ENCODE measurements around the gene ZNF655. TPM values are rescaled to one million over a fixed set of nuclear protein-coding genes. Genes with fewer than 3 reads are reported as not detected.
A peak's percentile ranks its signal among the peaks of the same experiment; 100 is the strongest.

ZNF655 gene
- total and polyA plus RNA-seq, 2 of the 8 experiments (the other 6 are each of a cell fraction or from before 2014, with no cell fraction given), result 27.1 to 37.8 TPM

DNA sequence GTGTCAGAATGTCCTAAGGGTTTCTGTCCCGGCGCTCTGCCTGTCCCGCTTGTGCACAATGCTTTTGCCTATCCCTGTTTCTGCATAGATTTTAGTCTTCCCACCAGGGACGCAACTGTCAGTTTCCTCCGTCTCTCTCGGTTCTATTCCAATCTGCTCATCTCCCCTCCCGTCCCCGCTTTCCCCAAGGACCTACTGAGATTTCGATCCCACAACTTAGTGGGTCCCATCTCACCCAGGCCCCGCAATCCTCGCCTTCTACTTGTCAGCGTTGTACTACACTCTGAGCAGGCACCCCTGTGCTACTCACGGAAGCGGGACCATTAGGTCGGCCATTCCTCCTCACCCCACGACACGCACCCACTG is 519 bp upstream of the ZNF655 start:
- Histone ChIP-seq H3K27ac (ENCODE audit: low read depth, low read length) (peak overlapping the region; percentile 98), H3K27me3 (replicated peaks in 1 of 4; ENCODE audit: control insufficient read depth in 3 of 4, extremely low read depth in 1 of 4, insufficient read depth in 3 of 4, low read length in 3 of 4) (no peaks in the 10 kb centered on the region), H2BK5ac (ENCODE audit: low read depth, low read length) (peak overlapping the region; percentile 95; the same call in 1 of the 2 replicates), H3K36me3 (ENCODE audit: control insufficient read depth in 2 of 4, insufficient read depth in 4 of 4, low read length in 3 of 4) (peaks cover 9 to 36% (median 22%) of the 10 kb centered on the region in 4 experiments), H2BK120ac (replicated peaks; ENCODE audit: low read depth, low read length) (no peak overlapping the region), H2AK5ac (ENCODE audit: low read depth, low read length) (no peak overlapping the region), H2AFZ (ENCODE audit: low read length) (peak overlapping the region; percentile 93; the same call in 1 of the 2 replicates), H3K4me3 (ENCODE audit: extremely low read depth in 1 of 4, insufficient read depth in 2 of 4, low read depth in 3 of 4, low read length in 4 of 4) (peak overlapping the region; percentile 78 to 100 (median 96)), H3K23ac (ENCODE audit: insufficient read length) (no peak overlapping the region), H3K56ac (replicated peaks; ENCODE audit: insufficient read length, low read depth, low read length) (peak overlapping the region; percentile 92), H3K14ac (ENCODE audit: insufficient read length) (no peak overlapping the region), H2BK20ac (ENCODE audit: low read length) (no peak overlapping the region), H4K5ac (ENCODE audit: insufficient read length, low read depth, low read length) (peak overlapping the region; percentile 97), H2BK12ac (ENCODE audit: low read depth, low read length) (no peak overlapping the region), H2BK15ac (ENCODE audit: low read length) (no peak overlapping the region), H4K8ac (ENCODE audit: extremely low read depth, insufficient read depth, low read length) (peak overlapping the region; percentile 98), H3K4me1 (replicated peaks in 1 of 4; ENCODE audit: control insufficient read depth in 3 of 4, insufficient read depth in 4 of 4, low read length in 3 of 4) (peaks cover 0 to 7% (median 0%) of the 10 kb centered on the region in 4 experiments; a peak in 5 of 7 replicates), H3K23me2 (ENCODE audit: low read depth, low read length) (peaks cover 3% of the 10 kb centered on the region), H3K9ac (replicated peaks in 1 of 4; ENCODE audit: extremely low read depth in 1 of 4, low read depth in 3 of 4, low read length in 3 of 4) (peak overlapping the region; percentile 89 to 100 (median 98)), H3K4ac (replicated peaks; ENCODE audit: insufficient read length, low read depth, low read length) (peak overlapping the region; percentile 92), H4K91ac (replicated peaks; ENCODE audit: insufficient read length, low read length) (peak overlapping the region; percentile 97), H3K18ac (ENCODE audit: extremely low read depth, low read length) (peak overlapping the region; percentile 96), H3K79me1 (ENCODE audit: low read depth, low read length) (peaks cover 7% of the 10 kb centered on the region), H3K79me2 (ENCODE audit: control insufficient read depth in 1 of 2, insufficient read depth in 2 of 2, low read length in 2 of 2) (peaks cover 5 to 38% of the 10 kb centered on the region in 2 experiments), H3K4me2 (ENCODE audit: insufficient read depth in 1 of 2, low read depth in 2 of 2, low read length in 2 of 2) (peak overlapping the region; percentile 79 to 93), H3K9me3 (ENCODE audit: insufficient read depth in 2 of 2, low read depth in 1 of 2, low read length in 1 of 2) (no peaks in the 10 kb centered on the region), H4K20me1 (replicated peaks in 1 of 2; ENCODE audit: control insufficient read depth in 1 of 2, insufficient read depth in 2 of 2, low read length in 2 of 2) (peaks cover 0 to 12% of the 10 kb centered on the region in 2 experiments)
- 3% methylated on average over 17 of the region's 17 CpGs; no CpG with 5 or more reads in 1 of the 2 experiments for WGBS, 2 experiments (ENCODE audit: extremely low coverage in 1 of 2, insufficient coverage in 1 of 2, insufficient read length in 1 of 2, insufficient replicate concordance in 2 of 2, low coverage in 1 of 2, low lambda C conversion rate in 2 of 2, missing lambda C conversion rate in 1 of 2)
- POLR2A ChIA-PET (ENCODE audit: partially characterized antibody), result interaction anchor here (0.6 to 3.5 kb wide), 26 partner anchors 9 to 491 kb away, joined by 3 to 56 read pairs (median 6); partner anchors contain the start of genes TMEM225B, ZKSCAN5, ZNF394 and ZSCAN25
- no peak for FAIRE-seq
- CTCF ChIA-PET (ENCODE audit: partially characterized antibody), result interaction anchor here (0.6 to 2.1 kb wide), 4 partner anchors 21 to 58 kb away, joined by 3 to 13 read pairs (median 4); partner anchors contain the start of genes ZNF394 and ZSCAN25
- DNase-seq (ENCODE audit: low read depth in 1 of 2, low spot score in 2 of 2), result no peak
- TF ChIP-seq YY1 (IDR thresholded peaks at IDR 0.05; ENCODE audit: low read depth, low read length), result peak; percentile 73; the same call in 1 of the 2 replicates
- peak; percentile 85 for TF ChIP-seq SAP30 (IDR thresholded peaks at IDR 0.05; ENCODE audit: insufficient read depth, insufficient replicate concordance, low read length)
- TF ChIP-seq MAFK (IDR thresholded peaks at IDR 0.05; ENCODE audit: low read depth, low read length), result no peak
- no peak for TF ChIP-seq KDM4A (IDR thresholded peaks at IDR 0.05; ENCODE audit: low read depth, low read length, severe bottlenecking)

All from H1 (cell line).